Fibroblast of gingiva (primary cell): ENCODE data around the gene GNMT.
"Not testable (repeated sequence)": the region's sequence is repeated elsewhere in the genome, so short reads cannot be mapped to it uniquely, and the experiment has no call there.

Source experiments
- DNase-seq: peaks from one replicate; pipeline ENCODE4 v3.0.0-alpha.2; 2011; ENCODE audit warnings: low read depth

GNMT gene

GRCh38 chr6:42941356-42941755 is 19.2 kb upstream of the GNMT start:
- not testable (repeated sequence) for DNase-seq

GRCh38 chr6:42942444-42942843 is 18.1 kb upstream of the GNMT start:
- no peak for DNase-seq

DNA sequence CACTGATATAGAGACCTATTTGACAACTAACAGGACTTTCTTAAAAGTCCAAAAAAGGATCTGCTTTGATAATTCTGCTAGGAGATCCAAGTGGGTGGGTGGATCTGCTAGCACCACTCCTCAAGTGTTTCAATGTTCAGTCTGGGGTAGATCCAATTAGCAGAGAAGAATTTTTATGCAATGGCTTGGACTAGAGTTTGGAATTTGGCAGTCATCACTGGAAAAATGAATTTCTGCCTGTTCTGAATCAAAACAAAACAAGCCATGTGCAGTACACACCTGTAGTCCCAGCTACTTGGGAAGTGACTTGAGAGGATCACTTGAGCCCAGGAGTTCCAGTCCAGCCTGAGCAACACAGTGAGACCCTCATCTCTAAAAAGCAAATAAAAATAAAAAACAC is 12.6 kb upstream of the GNMT start:
- DNase-seq: no peak

GRCh38 chr6:42952389-42952788 is 8.2 kb upstream of the GNMT start:
- no peak for DNase-seq

DNA sequence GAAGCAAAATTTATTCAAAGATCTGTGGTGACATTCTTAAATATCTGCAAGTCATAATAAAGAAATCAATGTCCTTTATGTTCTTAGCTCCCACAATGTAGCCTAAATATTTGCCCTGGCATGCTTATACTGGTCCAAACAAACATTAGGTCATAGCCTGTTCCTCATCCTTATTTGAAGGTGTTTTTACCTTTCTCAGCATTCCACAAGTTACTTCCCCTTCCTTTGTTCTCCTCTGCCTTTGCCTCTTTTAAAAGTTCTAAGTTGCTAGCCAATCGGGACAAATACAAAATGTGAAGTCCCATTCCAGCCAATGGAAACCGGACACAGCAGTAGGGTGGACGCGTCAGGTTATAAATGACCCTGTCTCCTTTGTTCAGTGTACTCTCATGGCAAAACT is 6.1 kb upstream of the GNMT start:
- DNase-seq: not testable (repeated sequence)

DNA sequence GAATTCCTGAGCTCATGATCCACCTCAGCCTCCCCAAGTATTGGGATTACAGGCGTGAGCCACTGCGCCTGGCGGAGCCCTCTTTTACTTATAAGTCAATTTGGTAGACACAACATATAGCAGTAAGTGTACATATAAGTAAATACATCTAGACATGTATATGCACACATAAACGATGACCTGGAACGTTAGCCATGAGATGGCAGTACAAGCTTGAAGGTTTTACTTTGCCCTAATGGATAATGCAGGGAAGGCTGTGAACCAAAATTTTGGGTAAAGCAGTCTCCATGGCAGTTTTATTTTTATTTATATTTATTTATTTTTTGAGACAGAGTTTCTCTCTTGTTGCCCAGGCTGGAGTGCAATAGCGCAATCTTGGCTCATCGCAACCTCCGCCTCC is 2.4 kb upstream of the GNMT start:
- DNase-seq: no peak

GRCh38 chr6:42959917-42960242 is 674 bp upstream of the GNMT start:
- no peak for DNase-seq

- no peak for DNase-seq
Observed at GRCh38 chr6:42961020-42961470, 491 bp downstream of the GNMT start.

GRCh38 chr6:42962096-42962495 is 1.5 kb downstream of the GNMT start:
- no peak for DNase-seq

DNA sequence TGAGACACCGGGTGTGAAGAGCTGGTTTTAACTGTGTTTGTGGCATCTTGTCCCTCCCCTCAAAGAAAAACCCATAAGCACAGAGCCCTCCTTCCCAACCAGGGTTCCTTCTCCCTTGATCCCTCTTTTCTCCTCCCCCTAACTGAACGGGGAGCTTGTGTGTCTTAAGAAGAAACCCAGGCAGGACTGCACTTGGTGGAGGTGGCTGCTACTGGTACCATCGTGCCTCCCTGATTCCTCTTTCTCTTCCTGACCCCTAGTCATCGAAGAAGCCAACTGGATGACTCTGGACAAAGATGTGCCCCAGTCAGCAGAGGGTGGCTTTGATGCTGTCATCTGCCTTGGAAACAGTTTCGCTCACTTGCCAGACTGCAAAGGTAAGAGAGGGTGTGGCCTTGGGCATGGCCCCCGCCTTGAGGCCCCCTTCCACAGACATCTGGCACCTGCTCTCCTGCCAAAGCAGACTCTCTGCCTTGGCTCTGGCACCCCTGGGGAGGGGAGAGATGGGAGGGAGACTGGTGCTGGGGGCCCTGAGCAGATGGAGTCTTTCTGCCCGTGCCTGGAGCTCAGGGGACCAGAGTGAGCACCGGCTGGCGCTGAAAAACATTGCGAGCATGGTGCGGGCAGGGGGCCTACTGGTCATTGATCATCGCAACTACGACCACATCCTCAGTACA is 2.1 kb downstream of the GNMT start:
- DNase-seq: no peak

GRCh38 chr6:42963179-42963854 is 2.8 kb downstream of the GNMT start:
- DNase-seq: no peak

DNA sequence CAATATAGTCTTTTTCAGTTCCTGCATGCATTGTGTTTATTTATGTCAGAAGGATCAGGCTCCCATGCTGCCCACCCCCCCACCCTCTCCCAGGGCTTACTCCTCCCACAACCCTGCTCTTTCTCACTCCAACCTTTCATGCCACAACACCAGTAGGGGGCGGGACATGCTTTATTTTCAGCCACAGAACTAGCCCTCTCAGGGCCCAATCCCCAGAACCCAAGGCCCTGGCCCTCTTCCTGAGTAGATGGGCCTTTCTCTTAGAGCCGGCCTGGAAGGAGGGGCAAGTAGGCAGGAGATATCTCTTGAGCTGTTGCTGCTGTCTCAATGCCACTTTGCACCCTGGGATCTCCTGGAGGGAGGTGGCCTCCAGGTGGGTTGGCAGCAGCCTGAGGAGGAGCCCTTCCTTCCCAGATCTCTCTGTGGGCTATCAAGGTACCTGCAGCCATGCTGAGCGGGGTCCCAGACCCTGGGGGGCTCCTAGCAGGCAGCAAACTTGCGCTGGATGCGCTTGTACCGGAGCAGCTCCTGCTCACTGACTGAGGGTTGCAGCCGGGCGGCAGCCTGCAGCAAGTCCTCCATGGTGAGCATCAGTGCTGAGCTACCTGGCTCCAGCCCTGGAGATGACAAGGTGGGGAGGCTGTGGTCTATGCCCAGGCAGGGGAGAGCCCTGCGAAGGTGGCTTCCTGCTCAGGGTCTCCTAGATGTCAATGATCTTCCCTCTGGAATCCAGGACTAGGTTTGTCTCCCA is 3.5 kb downstream of the GNMT start:
- DNase-seq: no peak

- no peak for DNase-seq
Observed at GRCh38 chr6:42966571-42966970, 6.0 kb downstream of the GNMT start.

DNA sequence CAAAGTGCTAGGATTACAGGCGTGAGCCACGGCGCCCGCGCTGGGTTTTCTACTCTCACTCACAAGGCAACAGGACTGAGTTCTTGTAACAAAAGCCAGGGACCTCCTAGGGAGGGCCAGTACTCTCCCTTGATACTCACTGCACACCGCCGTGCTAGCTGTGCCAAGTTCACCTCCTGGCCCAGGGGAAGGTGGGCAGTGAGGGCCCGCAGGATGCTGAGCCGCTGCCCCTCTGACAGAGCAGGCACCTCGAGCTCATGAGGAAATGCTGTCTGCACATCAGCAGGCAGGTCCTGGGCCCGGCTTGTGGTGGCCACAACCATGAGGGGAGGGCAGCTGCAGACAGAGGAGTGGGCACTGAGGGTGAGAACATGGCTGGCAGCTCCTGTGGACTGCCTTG is 6.7 kb downstream of the GNMT start:
- DNase-seq: no peak

- DNase-seq: no peak
Observed at GRCh38 chr6:42968126-42968701, 7.7 kb downstream of the GNMT start.

GRCh38 chr6:42968783-42969182 is 8.2 kb downstream of the GNMT start:
- DNase-seq: no peak

DNA sequence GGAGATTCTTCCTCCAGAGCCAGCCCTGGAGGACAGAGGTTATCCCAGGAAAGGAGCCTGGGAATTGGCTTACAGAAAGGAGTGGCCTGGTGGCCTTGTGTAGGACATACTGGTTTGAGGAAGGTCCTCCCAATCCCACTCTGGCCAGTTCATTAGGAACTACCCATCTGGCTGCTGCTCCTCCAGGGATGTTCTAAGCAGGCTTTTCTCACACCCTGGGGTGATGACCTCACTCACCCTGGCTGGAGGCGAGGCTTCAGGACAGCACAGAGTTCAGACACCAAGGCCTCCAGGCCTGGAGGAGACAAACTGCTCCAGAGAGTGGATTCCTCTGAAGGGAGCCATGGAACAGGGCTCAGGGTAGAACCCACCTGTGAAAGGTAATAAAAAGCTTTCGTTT is 8.9 kb downstream of the GNMT start:
- no peak for DNase-seq

DNA sequence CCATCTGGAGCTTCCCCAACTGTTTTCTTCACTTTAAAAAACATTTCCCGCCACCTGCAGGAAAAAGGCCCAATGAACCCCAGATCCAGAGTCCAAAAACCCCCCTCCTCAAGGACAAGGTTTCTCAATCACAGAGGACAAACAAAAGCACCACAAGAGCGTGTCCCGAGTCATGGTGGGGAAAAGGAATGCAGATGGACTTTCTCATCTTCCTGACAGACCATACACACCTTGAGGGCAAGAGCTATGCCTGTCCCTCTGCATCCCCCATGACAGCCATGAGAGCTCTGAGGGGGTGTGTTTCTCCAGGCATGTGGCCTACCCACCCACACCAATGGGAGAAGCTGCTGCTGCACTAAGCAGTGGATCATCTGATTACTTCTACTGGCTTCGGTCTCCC is 9.4 kb downstream of the GNMT start:
- no peak for DNase-seq

DNA sequence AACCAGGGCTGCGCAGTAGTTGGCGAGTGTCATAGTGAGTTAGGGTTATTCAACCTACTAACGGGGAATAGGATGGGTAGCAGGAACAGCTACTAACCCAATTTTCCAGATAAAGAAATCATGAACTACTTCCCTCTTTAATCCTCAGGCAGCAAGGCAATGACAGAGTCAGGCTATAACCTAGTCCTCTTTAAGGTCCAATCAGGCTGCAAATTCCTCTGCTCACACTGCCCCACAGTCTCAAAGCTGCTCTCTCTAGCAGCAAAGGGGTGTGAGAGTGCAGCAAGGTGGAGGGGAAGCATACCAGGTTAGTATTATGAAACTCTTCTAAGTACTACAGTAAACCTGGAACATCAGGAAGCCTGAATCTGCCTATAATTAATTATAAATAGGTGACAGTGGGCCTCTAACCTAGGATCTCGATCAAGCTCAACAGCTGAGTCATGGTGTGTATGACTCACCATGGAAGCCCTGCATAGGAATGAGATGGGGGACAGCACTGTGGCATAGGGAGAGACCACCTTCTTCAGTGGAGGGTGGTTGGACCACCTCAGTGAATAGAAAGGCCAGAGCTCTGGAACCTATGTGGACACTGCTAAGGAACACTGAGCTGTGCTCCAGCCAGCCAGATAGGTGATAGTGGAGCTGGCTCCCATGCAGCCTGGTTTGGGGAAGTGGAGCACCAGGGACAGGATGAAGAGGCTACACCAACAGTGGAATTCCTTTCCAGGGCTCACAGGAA is 10.5 kb downstream of the GNMT start:
- no peak for DNase-seq

DNA sequence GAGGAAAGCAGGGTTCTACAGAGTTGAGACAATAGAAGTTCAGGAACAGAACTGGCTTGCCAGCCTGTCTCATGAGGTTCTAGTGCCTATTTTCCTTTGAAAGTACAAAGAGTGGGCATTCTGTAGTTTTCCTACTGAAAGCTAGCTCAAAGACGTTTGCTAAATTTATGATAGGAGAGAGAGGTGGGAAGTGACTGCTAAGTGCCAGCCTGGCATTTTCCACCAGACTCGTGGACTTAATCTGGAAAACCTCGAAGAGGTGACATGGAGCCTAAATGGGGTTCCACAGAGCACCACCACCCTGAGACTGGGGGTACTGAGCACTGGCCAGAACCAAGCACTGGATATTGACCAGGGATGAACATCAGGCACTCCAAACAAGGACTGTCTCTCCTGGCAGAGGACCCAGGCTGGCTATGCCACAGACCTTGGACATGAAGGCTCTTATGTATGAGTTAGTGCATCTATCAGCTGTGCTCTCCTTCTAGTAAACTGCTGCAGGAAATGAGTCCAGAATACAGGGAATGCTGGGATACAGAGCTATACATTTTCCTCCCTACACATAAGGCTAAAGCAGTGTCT is 11.3 kb downstream of the GNMT start:
- DNase-seq: no peak

GRCh38 chr6:42973926-42974325 is 13.4 kb downstream of the GNMT start:
- DNase-seq: no peak

GRCh38 chr6:42974919-42975505 is 14.5 kb downstream of the GNMT start:
- no peak for DNase-seq
